Measurements from ENCODE around the gene SMIM14.
A peak's percentile ranks its signal among the peaks of the same experiment; 100 is the strongest.
"Not testable (repeated sequence)": the region's sequence is repeated elsewhere in the genome, so short reads cannot be mapped to it uniquely, and the experiment has no call there.

Gene SMIM14

DNA sequence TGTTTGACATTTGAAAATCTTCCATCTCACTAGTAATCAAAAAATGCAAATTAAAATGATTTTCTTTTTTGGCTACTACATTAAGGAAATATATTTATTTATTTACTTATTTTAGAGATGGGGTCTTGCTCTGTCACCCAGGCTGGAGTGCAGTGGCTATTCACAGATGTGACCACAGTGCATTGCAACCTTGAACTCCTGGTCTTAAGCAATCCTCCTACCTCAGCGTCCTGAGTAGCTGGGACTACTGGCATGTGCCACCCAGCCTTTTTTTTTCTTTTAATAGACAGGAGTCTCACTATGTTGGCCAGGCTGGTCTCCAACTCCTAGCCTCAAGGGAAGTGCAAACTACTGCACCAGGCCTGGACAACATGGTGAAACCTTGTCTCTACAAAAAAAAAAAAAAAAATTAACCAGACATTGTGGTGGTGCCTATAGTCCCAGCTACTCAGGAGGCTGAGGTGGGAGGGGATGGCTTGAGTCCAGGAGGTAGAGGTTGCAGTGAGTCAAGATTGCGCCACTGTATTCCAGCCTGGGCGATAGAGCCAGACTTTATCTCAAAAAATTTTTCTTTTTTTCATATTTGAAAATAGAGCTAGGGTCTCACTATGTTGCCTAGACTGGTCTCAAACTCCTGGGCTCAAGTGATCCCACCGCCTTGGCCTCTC lies 4.4 kb upstream of the SMIM14 start:
- no peak for DNase-seq

DNA sequence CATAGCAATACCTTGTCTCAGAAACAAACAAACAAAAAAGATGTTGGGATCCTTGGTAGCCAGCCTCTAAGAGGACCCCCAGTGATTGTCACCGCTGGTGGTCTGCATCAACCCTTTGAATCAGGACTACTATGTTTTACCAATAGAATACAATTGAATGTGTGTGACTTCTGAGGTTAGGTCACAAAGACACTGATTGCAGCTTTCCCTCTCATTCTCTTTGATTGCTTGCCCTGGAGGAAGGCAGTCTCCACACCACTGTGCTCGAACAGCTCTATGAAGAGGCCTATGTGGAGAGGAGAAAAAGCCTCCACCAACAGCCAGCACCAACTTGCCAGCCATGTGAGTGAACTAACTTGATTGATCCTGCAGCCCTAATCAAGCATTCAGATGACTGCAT lies 2.8 kb upstream of the SMIM14 start:
- DNase-seq, result no peak

DNA sequence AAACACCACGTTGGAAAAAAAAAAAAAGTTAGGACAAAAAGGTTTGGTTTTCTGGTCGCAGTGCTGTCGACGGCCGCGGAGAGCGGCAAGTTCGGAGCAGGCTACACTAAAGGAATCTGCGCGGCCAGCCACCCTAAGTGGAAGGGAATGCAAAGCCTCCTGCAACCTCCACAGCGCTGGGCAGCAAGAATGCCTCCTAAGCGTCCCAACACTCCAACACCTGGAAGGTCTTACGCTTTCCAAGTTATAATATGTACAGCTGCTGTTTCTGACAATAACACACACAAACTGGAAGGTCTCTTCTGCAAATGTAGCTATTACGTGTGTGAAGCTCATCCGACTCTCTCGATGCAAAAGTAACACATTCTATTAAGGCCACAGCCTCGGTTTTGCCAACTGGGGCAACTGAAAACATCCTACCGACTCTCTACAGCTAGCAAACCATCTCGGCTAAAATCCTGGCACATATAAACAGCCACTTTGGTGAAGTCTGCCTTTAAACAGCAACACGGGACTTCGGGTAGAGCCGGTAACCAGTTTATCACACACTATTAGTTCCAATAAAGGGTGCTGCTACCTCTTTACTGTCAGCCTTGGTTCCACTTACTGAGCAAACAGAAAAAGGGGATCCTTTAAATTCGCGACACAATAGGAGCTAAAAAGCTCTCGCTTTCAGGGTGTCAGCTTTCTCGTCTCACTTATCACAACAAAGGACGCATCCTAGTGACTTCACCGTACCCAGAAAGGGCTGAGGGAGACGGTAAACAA lies 895 bp downstream of the SMIM14 start:
- peak; percentile 38 for DNase-seq

DNA sequence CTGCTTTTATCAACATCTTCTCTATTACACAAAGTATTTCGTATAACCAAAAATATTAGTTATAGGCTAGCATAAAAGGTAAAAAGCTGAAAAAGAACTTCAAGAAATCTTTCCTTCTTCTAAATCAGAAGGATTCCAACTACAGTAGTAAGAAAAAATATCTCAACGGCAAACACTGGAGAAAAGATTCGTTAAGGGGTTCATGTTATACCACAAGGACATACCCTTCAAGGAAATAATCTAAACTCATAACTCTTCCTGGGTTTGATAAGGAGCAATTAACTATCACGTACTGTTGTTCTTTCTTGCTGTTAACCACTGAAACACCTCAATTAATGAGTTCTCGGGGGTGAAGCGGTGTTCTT lies 1.5 kb downstream of the SMIM14 start:
- no peak for DNase-seq

DNA sequence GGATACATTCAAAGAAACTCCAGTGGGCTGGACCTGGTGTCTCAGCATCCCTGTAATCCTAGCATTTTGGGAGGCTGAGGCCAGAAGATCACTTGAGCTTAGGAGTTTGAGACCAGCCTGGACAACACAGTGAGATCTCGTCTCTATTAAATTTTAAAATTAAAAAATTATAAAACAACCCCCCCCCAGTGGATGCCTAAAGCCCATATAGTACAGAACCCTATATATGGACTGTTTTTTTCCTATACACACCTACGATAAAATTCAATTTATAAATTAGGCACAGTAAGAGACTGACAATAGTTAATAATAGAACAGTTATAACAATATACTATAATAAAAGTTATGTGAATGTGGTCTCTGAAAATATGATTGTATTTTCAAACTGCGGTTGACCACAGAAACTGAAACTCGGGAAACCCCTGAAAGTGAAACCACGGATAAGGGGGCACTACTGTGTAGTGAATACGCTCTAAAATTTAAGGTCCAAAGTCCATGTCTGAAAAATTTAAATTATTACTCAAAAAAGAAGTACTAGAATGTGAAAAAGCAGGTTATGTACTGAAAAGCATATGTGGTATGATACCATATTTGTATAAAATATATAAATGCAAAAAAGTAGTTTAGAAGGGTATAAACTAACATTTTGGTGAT lies 2.0 kb downstream of the SMIM14 start:
- DNase-seq, result no peak

DNA sequence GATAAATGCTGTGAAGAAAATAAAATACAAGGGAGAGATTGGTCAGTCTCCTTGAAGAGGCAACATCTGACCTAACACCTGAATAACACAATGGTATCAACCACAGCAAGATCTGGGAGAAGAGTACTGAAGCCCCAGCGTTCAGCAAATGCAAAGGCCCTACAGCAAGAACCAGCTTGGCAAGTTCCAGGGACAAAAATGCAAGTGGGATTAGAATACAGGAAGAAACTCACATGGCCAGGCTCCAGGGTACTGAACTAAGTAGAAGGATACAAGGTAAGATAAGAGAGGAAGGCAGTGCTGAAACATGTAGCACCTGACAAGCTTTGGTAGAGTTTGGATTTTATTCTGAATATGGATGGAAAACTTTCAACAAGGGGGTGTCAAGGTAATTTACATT lies 3.6 kb downstream of the SMIM14 start:
- DNase-seq, result no peak

DNA sequence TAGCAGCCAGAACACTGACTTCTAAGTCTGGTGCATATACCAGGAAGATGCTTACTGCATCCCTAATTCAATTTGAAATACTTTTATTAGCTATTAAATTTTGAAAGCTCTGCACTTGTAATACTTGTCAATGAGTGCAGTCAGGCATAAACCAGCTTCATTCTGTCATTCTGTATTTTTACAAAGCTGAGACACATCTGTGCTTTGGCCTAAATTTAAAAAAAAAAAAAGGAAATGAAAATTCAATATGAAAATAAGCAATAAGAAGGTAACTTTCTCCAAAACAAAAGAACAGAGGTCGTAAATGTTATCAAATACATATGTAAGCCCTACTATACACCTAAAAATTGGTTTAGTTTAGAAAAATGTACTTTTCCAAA lies 7.0 kb downstream of the SMIM14 start:
- no peak for DNase-seq

DNA sequence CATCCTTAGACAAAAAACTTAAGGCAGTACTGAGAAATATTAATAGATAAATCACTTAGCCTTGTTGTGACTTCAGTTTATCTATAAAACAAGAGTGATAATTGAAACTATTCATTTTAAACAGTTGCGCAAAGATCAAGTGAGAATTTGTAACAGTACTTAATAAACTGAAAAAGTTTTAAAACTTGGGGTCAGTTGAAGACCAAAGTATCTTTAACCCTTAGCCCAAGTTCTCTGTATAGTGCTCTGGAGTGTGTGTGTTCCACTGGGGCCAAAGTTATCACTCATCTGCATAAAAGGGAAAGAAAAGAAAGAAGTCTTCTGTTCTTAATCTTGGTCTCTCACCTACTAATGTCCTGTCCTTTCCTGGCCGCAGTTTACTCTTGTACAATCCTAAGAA lies 11.3 kb downstream of the SMIM14 start:
- no peak for DNase-seq

DNA sequence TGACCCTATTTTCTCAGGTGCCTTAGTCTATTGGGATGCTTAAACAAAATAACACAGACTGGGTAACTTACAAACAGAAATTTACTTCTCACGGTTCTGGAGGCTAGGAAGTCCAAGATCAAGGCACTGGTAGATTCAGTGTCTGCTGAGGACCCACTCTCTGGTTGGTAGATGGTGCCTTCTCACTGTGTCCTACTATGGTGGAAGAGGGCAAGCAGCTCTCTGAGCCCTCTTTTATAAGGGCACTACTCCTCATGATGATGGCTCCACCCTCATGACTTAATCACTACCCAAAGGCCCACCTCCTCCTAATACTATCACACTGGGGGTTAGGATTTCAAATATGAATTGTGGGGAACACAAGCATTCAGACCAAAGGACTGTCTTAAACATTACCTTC lies 11.8 kb downstream of the SMIM14 start:
- no peak for DNase-seq

DNA sequence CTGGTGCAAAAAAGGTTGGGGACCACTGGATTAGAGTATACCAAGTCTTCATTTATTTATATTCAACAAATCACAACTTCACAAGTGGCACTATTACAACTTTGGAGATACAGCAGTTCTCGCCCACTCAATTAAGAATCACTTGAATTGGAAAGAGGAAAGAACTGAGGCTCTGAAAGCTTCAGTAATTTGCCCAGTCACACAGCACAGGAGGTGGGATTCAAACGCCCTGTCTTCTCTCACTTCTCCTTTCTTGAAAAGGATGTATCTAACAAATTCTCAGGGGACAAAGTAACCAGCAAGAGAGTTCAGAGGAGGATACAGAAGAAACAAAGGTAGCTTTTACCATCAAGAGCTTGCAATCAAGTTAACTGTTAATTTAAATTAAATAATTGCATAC lies 12.4 kb downstream of the SMIM14 start:
- no peak for DNase-seq

DNA sequence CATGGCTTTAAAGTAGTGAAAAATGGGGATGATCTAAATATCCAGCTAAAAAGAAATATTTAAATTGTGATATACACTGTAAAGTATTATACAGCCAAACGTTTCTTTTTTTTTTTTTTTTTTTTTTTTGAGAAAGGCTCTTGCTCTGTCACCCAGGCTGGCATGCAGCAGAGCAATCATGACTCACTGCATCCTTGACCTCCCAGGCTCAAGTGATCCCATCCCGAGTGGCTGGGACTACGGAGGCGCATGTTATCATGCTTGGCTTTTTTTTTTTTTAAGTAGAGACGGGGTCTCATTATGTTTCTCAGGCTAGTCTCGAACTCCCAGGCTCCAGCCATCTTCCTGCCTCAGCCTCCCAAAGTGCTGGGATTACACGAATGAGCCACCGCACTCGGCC lies 17.1 kb downstream of the SMIM14 start:
- DNase-seq, result no peak

DNA sequence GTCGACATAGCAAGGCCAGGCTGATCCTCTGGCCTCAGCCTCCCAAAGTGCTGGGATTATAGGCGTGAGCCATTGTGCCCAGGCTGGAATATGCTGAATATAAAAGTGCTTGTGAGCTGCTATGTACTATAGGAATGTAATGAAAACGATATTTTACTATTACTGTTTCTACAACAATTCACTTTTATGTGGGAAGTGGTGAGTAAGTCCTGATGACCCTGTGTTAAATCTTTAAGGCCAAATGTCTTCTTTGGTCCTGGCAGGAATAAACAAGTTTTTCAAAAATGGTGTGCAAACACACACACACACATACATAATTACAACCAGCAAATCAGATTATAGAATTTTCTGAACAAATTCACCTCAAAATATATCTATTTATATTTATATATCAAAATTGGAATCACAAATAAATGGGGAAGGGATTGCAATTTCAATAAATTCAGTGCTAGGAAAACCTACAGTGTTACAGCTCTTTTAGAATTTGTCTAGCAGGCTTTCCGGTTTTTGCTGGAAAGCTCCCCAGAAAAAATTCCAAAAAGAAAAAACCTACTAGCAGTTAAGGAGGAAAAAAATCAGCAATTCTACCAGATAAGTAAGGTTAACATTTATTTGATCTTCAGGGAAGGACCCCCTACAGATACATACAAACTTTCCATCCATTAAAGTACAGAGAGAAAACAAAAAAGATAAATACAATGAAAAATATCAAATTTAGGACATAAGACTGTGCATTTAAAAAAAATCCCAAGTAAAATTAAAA lies 17.9 kb downstream of the SMIM14 start:
- no peak for DNase-seq

DNA sequence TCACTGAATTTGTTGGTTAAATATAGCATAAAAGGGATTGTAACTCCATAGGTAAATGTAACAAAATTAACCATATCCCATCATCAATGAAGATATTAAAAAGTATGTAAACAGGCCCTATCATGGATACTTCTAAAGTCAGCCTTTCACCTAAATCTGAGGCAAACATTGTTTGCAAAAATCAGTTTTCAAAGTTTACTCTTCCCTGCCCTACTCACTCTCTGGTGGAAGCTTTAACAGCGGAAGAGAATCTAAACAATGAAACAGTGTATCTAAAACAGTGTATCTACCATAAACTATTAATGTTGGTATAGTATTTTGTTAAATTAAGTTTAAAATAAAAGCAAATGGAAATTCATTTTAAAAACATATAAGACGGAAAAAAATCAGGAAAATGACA lies 21.1 kb downstream of the SMIM14 start:
- DNase-seq, result no peak

DNA sequence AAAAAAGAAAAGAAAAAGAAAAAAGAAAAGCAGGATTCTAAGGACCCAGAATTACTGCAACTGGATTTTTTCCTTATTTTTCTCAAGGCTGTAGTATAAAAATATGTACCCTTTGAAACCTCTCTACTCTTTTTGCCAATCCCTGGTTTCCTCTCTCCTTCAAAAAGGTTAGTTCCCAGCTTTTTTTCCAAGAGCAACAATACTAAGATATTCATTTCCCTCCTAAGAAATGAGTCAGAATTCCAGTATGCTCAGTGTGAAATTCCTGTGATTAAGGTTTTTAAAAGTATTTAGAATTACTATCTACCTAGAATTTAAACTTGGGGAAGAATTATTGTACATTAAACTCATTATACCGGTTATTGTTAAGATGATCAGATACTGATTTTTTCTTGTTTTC lies 22.0 kb downstream of the SMIM14 start:
- no peak for DNase-seq

DNA sequence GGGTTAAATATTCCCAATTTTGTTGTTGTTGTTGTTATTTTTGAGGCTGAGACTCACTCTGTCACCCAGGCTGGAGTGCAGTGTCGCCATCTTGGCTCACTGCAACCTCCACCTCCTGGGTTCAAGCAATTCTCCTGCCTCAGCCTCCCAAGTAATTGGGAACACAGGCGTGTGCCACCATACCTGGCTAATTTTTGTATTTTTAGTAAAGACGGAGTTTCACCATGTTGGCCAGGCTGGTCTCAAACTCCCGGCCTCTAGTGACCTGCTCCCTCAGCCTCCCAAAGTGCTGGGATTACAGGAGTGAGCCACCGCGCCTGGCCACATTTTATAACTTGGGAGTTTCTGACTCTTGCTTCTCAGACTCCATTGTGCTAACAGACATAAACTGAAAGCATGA lies 22.6 kb downstream of the SMIM14 start:
- DNase-seq, result not testable (repeated sequence)

DNA sequence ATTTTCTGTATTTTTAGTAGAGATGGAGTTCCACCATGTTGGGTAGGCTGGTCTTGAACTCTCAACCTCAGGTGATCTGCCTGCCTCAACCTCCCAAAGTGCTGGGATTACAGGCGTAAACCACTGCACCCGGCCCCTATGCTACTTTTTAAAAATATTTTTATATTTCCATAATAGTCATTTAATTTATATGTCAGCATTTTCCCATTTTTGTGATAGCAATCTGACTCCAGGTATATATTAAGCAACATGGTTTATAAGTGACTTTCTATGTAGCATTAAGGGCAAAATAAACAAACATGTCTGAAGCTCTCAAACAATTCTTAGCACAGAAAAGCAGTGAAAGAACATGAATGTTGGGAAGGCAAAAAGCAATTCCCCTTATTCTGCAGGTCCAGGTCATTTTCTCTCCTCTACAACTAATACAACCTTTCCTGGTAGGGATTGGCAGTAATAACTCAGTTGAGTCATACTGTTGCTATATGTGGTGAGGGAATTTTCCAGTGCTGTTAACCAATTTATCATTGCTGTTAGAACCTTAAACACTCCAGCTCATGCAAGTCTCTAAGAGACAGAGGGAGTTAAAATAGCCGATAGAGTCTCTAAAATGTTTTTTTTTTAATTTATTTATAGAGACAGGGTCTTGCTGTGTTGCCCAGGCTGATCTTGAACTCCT lies 24.0 kb downstream of the SMIM14 start:
- no peak for DNase-seq

DNA sequence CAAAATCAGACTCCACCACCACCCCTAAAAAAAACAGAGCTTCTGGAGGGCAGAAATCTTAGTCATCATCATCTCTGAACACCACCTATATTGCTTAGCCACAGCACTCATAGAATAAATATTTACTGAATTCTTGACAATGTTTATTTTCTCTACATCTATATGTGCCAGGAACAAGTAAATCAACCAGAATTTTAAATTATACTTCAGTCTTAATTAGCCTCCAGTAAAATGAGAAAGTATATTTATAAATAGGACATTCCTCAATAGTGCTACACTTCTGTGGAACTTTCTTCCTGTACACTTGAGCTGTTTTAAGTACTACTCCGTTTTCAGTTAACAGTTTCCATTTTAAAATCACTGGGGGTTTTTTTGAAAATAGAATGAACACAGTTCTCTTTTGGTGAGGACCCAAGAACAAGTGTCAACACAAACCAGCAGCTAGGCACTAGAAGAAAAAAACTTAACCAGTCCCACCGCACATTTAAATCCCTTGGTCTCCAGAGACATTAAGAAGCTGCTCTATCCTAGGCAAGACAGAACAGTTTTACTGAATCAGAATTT lies 25.5 kb downstream of the SMIM14 start:
- DNase-seq, result no peak

DNA sequence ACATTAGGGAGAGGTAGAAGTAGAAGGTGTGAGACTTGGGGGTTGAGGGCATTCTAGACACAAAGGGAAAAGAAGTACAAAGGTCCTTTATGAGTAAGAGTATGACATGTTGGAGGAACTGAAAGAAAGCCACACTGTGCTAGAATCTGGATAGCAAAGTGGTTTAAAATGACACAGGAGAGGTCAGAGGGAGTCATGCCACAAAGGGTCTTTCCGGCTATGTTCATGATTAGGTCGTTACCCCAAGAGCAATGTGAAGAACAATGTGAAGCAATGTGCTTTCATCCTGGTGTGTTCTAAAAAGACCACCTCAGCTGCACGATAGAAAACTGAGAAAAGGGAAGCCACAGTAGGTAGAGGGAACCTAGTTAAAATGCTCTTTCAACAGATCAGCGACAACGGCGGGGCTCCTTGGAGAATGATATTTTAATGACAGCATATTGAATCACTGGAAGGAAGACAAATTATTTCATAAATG lies 29.2 kb downstream of the SMIM14 start:
- DNase-seq, result no peak

DNA sequence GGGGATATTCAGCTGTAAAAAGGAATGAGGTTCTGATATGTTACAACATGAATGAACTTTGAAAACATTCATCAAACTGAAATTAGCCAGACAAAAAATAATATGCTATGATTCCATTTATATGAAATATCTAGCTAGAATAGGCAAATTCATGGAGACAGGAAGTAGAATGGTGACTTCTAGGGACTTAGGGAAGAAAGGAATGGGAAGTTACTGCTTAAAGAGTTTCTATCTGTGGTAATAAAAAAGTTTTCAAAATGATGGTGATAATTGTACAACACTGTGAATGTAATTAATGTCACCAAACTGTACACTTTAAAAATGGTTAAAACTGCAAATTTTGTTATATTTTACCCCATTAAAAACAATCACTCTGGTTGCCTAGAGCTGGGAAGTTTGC lies 30.2 kb downstream of the SMIM14 start:
- DNase-seq, result no peak

DNA sequence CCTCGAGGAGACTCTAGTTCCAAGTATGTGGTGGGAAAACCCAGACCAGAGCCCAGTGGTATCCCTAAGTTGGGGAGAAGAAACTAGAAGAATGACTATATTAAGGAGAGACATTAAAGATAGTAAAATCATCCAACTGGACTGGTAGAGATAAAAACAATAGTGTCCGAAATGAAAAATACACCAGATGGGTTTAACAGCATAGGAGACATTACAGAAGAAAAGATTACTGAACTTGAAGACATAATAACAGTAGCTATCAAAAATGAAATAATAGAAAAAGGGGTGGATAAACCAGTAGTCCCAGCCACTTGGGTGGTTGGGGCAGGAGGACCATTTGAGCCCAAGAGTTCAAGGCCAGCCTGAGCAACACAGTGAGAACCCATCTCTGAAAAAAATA lies 31.9 kb downstream of the SMIM14 start:
- no peak for DNase-seq

DNA sequence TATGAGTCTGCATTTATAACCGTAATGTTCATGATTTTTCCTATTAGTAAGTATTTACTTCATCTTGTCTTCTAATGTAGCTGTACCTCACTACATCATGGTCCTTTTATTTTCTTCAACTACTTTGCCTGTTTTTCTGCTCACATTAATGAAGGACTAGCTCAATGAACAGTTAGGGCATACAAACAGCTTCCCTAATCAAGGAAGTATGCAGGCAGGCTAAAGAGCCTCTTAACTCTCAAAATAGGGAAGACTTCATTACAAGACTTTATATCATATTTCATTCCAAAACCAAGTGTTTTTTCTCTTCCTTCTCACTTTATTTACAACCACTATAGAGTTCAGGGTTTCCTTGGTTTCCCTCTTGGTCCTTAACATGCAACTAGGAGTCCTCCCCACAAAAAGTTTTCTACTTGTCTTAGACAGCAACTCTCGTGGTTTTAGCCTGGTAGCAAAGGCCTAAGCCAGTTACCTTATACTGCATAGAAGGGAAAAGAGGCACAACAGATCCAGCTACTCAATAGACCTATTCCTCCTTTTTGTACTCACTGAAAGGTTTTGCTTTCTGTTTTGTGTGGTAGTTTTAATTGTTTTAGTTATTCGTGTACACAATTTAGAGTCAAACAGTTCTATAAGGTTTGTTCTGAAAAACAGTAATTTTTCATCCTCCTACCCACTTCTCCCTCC lies 40.8 kb downstream of the SMIM14 start:
- DNase-seq, result no peak

DNA sequence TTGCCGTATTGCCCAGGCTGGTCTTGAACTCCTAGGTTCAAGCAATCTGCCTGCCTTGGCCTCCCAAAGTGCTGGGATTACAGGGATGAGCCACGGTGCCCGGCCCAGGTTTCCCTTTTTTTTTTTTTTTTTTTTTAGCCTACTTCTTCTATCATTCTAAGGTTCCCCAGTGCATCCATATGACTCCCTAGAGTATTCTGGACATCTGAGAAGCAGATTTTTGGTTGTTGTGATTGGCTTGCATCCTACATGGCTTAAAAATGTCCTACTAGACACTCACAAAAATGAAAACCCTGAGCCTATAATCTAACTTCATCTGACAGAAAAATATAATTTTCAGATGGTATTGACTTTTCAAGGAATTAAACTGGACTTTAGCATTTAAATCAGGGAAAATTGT lies 41.7 kb downstream of the SMIM14 start:
- DNase-seq, result no peak
